HEK293 (cell line): ENCODE data around the gene TMEM63B.

Experiments
- EGR2 ChIP-seq: fragments of 450-650 bp; formaldehyde crosslinking; IDR thresholded peaks from 2 replicates; pipeline ENCODE4 v1.5.1; 2016; ENCODE audit warnings: low read depth, missing biosample characterization, missing genetic modification characterization
- FEZF1 ChIP-seq: fragments of 450-650 bp; formaldehyde crosslinking; IDR thresholded peaks from 2 replicates; pipeline ENCODE4 v1.5.1; 2016; ENCODE audit warnings: missing biosample characterization, missing genetic modification characterization
- GLIS1 ChIP-seq: fragments of 450-650 bp; formaldehyde crosslinking; IDR thresholded peaks from 2 replicates; pipeline ENCODE4 v1.5.1; 2016; ENCODE audit warnings: missing biosample characterization, missing genetic modification characterization
- HOXA7 ChIP-seq: sonication (generic); formaldehyde crosslinking; IDR thresholded peaks from 2 replicates; pipeline ENCODE4 v1.8.1; 2022; ENCODE audit warnings: missing genetic modification reagents, borderline replicate concordance
- HOXD13 ChIP-seq: sonication (generic); formaldehyde crosslinking; IDR thresholded peaks from 2 replicates; pipeline ENCODE4 v1.8.0; 2022; ENCODE audit warnings: missing genetic modification reagents, borderline replicate concordance
- KLF1 ChIP-seq: fragments of 450-650 bp; formaldehyde crosslinking; IDR thresholded peaks from 2 replicates; pipeline ENCODE4 v1.5.1; 2016; ENCODE audit warnings: missing biosample characterization, missing genetic modification characterization
- KLF10 ChIP-seq: fragments of 450-650 bp; IDR thresholded peaks from 2 replicates; pipeline ENCODE4 v1.5.1; 2018; ENCODE audit warnings: missing biosample characterization, mild to moderate bottlenecking, missing genetic modification characterization
- KLF7 ChIP-seq: fragments of 450-650 bp; formaldehyde crosslinking; IDR thresholded peaks from 2 replicates; pipeline ENCODE4 v1.5.1; 2016; ENCODE audit warnings: missing biosample characterization, missing genetic modification characterization, borderline replicate concordance
- SALL2 ChIP-seq: fragments of 450-650 bp; formaldehyde crosslinking; IDR thresholded peaks from 2 replicates; pipeline ENCODE4 v1.5.0; 2017; ENCODE audit warnings: missing biosample characterization, mild to moderate bottlenecking, missing genetic modification characterization, borderline replicate concordance
- SP2 ChIP-seq: fragments of 450-650 bp; formaldehyde crosslinking; IDR thresholded peaks from 2 replicates; pipeline ENCODE4 v1.5.1; 2016; ENCODE audit warnings: missing biosample characterization, missing genetic modification characterization
- ZIC2 ChIP-seq: fragments of 450-650 bp; formaldehyde crosslinking; IDR thresholded peaks from 2 replicates; pipeline ENCODE4 v1.5.1; 2016; ENCODE audit warnings: missing biosample characterization, missing genetic modification characterization
- ZNF132 ChIP-seq: fragments of 450-650 bp; formaldehyde crosslinking; IDR thresholded peaks from 2 replicates; pipeline ENCODE4 v1.5.1; 2017; ENCODE audit warnings: missing biosample characterization, missing genetic modification characterization, borderline replicate concordance
- ZNF324 ChIP-seq: fragments of 450-650 bp; formaldehyde crosslinking; IDR thresholded peaks from 2 replicates; pipeline ENCODE4 v1.5.1; 2016; ENCODE audit warnings: missing biosample characterization, missing genetic modification characterization
- ZNF404 ChIP-seq: fragments of 450-650 bp; formaldehyde crosslinking; IDR thresholded peaks from 2 replicates; pipeline ENCODE4 v1.5.1; 2017; ENCODE audit warnings: missing biosample characterization, missing genetic modification characterization
- ZNF514 ChIP-seq: fragments of 450-650 bp; formaldehyde crosslinking; IDR thresholded peaks from 2 replicates; pipeline ENCODE4 v1.5.1; 2016; ENCODE audit warnings: missing biosample characterization, missing genetic modification characterization
- ZNF521 ChIP-seq: fragments of 450-650 bp; formaldehyde crosslinking; IDR thresholded peaks from 2 replicates; pipeline ENCODE4 v1.5.1; 2017; ENCODE audit warnings: missing biosample characterization, mild to moderate bottlenecking, missing genetic modification characterization
- ZNF555 ChIP-seq: fragments of 450-650 bp; formaldehyde crosslinking; conservative IDR thresholded peaks from 2 replicates; pipeline ENCODE4 v1.5.1; 2017; ENCODE audit warnings: missing biosample characterization, mild to moderate bottlenecking, missing genetic modification characterization, inconsistent platforms
- ZNF585B ChIP-seq: fragments of 450-650 bp; formaldehyde crosslinking; IDR thresholded peaks from 2 replicates; pipeline ENCODE4 v1.5.1; 2016; ENCODE audit warnings: missing biosample characterization, missing genetic modification characterization
- ZNF76 ChIP-seq: fragments of 450-650 bp; formaldehyde crosslinking; IDR thresholded peaks from 2 replicates; pipeline ENCODE4; 2016; ENCODE audit warnings: low read depth, missing biosample characterization, missing genetic modification characterization, borderline replicate concordance
- TF ChIP-seq, protein P1 (sequence below): fragments of 450-650 bp; formaldehyde crosslinking; IDR thresholded peaks from 2 replicates; pipeline ENCODE4 v1.5.1; 2016; ENCODE audit warnings: missing biosample characterization, missing genetic modification characterization
- TF ChIP-seq, protein P2 (sequence below): fragments of 450-650 bp; formaldehyde crosslinking; IDR thresholded peaks from 2 replicates; pipeline ENCODE4 v1.5.1; 2016; ENCODE audit warnings: missing biosample characterization, missing genetic modification characterization
- TF ChIP-seq, protein P3 (sequence below): fragments of 450-650 bp; formaldehyde crosslinking; IDR thresholded peaks from 2 replicates; pipeline ENCODE4 v1.5.1; 2016; ENCODE audit warnings: missing biosample characterization, missing genetic modification characterization
- TF ChIP-seq, protein P4 (sequence below): fragments of 450-650 bp; formaldehyde crosslinking; IDR thresholded peaks from 2 replicates; pipeline ENCODE4 v1.5.1; 2017; ENCODE audit warnings: missing biosample characterization, missing genetic modification characterization
- TF ChIP-seq, protein P5 (sequence below): fragments of 450-650 bp; formaldehyde crosslinking; IDR thresholded peaks from 2 replicates; pipeline ENCODE4 v1.5.1; 2016; ENCODE audit warnings: missing biosample characterization, missing genetic modification characterization
- TF ChIP-seq, protein P6 (sequence below): fragments of 450-650 bp; formaldehyde crosslinking; IDR thresholded peaks from 2 replicates; pipeline ENCODE4 v1.5.0; 2017; ENCODE audit warnings: missing biosample characterization, missing genetic modification characterization, borderline replicate concordance
- TF ChIP-seq, protein P7 (sequence below): fragments of 450-650 bp; formaldehyde crosslinking; IDR thresholded peaks from 2 replicates; pipeline ENCODE4 v1.5.1; 2016; ENCODE audit warnings: missing biosample characterization, missing genetic modification characterization

TMEM63B gene

DNA sequence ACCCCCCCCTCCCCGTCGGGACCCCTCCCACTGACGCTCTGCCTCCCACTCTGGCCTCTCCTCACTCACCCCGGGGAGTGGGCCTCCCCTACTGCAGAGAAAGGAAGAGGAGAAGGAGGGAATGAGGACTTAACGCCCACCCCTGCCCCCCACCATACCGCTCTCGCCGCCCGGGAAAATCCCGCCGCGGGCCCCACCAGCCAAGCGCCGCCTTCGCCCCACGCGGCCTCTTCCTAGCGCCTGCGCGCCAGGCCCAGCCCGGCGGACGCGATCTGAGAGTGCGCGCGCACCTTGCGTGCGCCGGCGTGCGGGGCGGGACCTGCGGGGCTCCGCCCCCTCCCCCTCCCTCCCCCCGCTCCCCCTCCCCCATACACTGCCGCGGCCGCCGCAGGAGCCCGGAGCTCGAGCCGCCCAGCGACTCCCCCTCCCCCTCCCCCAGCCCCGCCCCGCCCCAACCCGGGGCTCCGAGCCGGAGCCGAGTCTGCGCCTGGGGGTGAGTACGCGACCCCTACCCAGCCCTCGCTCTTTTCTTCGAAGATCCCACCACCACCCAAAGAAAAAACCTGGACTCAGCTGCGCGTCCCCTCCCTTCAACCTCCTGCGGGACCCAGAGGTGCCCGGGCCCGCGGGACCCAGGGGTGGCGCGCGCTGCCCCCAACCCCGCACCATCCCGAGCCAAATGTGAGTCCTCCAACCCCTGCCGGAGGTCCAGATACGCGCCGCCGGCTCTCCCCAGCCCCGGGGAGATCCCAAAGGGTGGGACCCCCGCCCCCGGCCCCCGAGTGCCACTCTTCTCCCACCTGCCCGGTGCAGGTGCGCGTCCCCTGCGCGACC lies at the start of gene TMEM63B, which contains the start of gene MRPL14 (continued):
- no peak for TF ChIP-seq HOXA7
- TF ChIP-seq ZNF521 (tag by site-specific recombination), result no peak
- TF ChIP-seq ZNF132 (tag by site-specific recombination), result no peak
- peak; percentile 50; the same call in 1 of the 2 replicates for TF ChIP-seq GLIS1 (tag by site-specific recombination)
- TF ChIP-seq ZNF404 (tag by site-specific recombination), result no peak
- no peak for TF ChIP-seq ZNF555 (tag by site-specific recombination)
- peak; percentile 66 for TF ChIP-seq EGR2 (tag by site-specific recombination)
- TF ChIP-seq HOXD13, result no peak
- no peak for TF ChIP-seq FEZF1 (tag by site-specific recombination)
- no peak for TF ChIP-seq ZNF585B (tag by site-specific recombination)
- TF ChIP-seq ZNF76 (tag by site-specific recombination), result no peak
- no peak for TF ChIP-seq KLF10 (tag by site-specific recombination)
- TF ChIP-seq, protein P1, sequence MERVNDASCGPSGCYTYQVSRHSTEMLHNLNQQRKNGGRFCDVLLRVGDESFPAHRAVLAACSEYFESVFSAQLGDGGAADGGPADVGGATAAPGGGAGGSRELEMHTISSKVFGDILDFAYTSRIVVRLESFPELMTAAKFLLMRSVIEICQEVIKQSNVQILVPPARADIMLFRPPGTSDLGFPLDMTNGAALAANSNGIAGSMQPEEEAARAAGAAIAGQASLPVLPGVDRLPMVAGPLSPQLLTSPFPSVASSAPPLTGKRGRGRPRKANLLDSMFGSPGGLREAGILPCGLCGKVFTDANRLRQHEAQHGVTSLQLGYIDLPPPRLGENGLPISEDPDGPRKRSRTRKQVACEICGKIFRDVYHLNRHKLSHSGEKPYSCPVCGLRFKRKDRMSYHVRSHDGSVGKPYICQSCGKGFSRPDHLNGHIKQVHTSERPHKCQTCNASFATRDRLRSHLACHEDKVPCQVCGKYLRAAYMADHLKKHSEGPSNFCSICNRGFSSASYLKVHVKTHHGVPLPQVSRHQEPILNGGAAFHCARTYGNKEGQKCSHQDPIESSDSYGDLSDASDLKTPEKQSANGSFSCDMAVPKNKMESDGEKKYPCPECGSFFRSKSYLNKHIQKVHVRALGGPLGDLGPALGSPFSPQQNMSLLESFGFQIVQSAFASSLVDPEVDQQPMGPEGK, result no peak; the same call in none of the 2 replicates
- TF ChIP-seq KLF7 (tag by site-specific recombination), result no peak
- TF ChIP-seq, protein P2, sequence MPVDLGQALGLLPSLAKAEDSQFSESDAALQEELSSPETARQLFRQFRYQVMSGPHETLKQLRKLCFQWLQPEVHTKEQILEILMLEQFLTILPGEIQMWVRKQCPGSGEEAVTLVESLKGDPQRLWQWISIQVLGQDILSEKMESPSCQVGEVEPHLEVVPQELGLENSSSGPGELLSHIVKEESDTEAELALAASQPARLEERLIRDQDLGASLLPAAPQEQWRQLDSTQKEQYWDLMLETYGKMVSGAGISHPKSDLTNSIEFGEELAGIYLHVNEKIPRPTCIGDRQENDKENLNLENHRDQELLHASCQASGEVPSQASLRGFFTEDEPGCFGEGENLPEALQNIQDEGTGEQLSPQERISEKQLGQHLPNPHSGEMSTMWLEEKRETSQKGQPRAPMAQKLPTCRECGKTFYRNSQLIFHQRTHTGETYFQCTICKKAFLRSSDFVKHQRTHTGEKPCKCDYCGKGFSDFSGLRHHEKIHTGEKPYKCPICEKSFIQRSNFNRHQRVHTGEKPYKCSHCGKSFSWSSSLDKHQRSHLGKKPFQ (tag by site-specific recombination), result no peak
- TF ChIP-seq, protein P3, sequence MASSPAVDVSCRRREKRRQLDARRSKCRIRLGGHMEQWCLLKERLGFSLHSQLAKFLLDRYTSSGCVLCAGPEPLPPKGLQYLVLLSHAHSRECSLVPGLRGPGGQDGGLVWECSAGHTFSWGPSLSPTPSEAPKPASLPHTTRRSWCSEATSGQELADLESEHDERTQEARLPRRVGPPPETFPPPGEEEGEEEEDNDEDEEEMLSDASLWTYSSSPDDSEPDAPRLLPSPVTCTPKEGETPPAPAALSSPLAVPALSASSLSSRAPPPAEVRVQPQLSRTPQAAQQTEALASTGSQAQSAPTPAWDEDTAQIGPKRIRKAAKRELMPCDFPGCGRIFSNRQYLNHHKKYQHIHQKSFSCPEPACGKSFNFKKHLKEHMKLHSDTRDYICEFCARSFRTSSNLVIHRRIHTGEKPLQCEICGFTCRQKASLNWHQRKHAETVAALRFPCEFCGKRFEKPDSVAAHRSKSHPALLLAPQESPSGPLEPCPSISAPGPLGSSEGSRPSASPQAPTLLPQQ (tag by site-specific recombination), result peak; percentile 99
- TF ChIP-seq ZNF514 (tag by site-specific recombination), result no peak
- TF ChIP-seq, protein P4, sequence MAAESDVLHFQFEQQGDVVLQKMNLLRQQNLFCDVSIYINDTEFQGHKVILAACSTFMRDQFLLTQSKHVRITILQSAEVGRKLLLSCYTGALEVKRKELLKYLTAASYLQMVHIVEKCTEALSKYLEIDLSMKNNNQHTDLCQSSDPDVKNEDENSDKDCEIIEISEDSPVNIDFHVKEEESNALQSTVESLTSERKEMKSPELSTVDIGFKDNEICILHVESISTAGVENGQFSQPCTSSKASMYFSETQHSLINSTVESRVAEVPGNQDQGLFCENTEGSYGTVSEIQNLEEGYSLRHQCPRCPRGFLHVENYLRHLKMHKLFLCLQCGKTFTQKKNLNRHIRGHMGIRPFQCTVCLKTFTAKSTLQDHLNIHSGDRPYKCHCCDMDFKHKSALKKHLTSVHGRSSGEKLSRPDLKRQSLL (tag by site-specific recombination), result no peak
- TF ChIP-seq, protein P5, sequence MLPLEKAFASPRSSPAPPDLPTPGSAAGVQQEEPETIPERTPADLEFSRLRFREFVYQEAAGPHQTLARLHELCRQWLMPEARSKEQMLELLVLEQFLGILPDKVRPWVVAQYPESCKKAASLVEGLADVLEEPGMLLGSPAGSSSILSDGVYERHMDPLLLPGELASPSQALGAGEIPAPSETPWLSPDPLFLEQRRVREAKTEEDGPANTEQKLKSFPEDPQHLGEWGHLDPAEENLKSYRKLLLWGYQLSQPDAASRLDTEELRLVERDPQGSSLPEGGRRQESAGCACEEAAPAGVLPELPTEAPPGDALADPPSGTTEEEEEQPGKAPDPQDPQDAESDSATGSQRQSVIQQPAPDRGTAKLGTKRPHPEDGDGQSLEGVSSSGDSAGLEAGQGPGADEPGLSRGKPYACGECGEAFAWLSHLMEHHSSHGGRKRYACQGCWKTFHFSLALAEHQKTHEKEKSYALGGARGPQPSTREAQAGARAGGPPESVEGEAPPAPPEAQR (tag by site-specific recombination), result no peak
- no peak for TF ChIP-seq ZNF324 (tag by site-specific recombination)
- 0 out of 2 replicates have a peak, but pooled peaks have one; percentile 9 for TF ChIP-seq KLF1
- TF ChIP-seq, protein P6, sequence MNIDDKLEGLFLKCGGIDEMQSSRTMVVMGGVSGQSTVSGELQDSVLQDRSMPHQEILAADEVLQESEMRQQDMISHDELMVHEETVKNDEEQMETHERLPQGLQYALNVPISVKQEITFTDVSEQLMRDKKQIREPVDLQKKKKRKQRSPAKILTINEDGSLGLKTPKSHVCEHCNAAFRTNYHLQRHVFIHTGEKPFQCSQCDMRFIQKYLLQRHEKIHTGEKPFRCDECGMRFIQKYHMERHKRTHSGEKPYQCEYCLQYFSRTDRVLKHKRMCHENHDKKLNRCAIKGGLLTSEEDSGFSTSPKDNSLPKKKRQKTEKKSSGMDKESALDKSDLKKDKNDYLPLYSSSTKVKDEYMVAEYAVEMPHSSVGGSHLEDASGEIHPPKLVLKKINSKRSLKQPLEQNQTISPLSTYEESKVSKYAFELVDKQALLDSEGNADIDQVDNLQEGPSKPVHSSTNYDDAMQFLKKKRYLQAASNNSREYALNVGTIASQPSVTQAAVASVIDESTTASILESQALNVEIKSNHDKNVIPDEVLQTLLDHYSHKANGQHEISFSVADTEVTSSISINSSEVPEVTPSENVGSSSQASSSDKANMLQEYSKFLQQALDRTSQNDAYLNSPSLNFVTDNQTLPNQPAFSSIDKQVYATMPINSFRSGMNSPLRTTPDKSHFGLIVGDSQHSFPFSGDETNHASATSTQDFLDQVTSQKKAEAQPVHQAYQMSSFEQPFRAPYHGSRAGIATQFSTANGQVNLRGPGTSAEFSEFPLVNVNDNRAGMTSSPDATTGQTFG (tag by site-specific recombination), result no peak
- peak; percentile 45; the same call in 1 of the 2 replicates for TF ChIP-seq SP2 (tag by site-specific recombination)
- TF ChIP-seq, protein P7, sequence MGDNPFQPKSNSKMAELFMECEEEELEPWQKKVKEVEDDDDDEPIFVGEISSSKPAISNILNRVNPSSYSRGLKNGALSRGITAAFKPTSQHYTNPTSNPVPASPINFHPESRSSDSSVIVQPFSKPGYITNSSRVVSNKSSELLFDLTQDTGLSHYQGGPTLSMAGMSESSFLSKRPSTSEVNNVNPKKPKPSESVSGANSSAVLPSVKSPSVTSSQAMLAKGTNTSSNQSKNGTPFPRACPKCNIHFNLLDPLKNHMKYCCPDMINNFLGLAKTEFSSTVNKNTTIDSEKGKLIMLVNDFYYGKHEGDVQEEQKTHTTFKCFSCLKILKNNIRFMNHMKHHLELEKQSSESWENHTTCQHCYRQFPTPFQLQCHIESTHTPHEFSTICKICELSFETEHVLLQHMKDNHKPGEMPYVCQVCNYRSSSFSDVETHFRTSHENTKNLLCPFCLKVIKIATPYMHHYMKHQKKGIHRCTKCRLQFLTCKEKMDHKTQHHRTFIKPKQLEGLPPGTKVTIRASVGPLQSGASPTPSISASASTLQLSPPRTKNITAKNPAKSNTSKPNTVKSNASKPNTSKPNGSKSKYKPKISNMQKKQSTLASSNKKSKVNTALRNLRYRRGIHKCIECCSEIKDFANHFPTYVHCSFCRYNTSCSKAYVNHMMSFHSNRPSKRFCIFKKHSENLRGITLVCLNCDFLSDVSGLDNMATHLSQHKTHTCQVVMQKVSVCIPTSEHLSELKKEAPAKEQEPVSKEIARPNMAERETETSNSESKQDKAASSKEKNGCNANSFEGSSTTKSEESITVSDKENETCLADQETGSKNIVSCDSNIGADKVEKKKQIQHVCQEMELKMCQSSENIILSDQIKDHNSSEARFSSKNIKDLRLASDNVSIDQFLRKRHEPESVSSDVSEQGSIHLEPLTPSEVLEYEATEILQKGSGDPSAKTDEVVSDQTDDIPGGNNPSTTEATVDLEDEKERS, result no peak
- no peak for TF ChIP-seq SALL2
- peak; percentile 12 for TF ChIP-seq ZIC2 (tag by site-specific recombination)
